Cardiac fibroblast (primary cell): ENCODE data around the gene WFDC1.

Source experiments
- DNase-seq, 2 donors: peaks; one replicate each; pipeline versions ENCODE4 v3.0.0 to v3.0.0-alpha.2; 2010; ENCODE audit warnings: low read depth in 2 of 2
- H3K4me3 ChIP-seq, 2 donors: replicated peaks in 1 of 2; 1 replicate in 1 of 2; 2 replicates in 1 of 2; pipeline ENCODE4 v1.5.1; 2011; ENCODE audit warnings: low read depth in 2 of 2, low read length in 2 of 2, mild to moderate bottlenecking in 2 of 2, moderate library complexity in 1 of 2
- TF ChIP-seq, protein P1 (sequence below): IDR thresholded peaks from one replicate; pipeline ENCODE4 v1.5.1; 2011; ENCODE audit warnings: low read depth, mild to moderate bottlenecking, low read length, inconsistent platforms

Gene WFDC1

DNA sequence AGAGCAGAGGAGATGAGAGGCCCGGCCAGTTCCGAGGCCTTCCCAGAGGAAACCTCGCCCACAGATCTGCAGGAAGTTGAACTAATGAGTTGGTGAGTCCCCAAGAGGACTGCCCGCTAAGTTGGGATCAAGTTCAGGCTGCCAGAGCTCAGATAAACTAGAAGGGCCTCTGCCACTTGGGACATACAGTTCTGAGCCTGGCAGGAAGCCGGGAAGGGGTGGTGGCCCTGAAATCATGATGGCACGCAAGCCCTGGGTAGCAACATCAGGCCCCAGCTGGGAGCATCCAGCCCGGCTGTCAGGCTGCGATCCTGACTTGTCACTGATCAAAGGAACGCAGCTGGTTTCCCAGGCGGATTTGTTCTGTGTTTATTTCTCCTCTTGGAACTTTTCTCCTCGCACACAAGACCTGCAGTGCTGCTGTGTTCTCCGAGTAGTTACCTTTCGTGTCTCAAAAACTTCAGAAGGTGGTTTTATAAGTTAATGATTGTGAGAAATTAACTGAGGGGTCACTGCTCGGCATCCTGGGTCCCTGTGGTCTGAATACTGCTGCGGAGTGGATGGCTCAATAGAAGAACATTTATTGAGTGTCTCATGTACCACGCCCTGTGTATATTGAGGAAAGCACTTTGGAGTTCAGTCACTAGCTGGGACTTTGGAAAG lies 8.0 kb upstream of the WFDC1 start:
- DNase-seq, result peak; percentile 52 to 68
- TF ChIP-seq, protein P1, sequence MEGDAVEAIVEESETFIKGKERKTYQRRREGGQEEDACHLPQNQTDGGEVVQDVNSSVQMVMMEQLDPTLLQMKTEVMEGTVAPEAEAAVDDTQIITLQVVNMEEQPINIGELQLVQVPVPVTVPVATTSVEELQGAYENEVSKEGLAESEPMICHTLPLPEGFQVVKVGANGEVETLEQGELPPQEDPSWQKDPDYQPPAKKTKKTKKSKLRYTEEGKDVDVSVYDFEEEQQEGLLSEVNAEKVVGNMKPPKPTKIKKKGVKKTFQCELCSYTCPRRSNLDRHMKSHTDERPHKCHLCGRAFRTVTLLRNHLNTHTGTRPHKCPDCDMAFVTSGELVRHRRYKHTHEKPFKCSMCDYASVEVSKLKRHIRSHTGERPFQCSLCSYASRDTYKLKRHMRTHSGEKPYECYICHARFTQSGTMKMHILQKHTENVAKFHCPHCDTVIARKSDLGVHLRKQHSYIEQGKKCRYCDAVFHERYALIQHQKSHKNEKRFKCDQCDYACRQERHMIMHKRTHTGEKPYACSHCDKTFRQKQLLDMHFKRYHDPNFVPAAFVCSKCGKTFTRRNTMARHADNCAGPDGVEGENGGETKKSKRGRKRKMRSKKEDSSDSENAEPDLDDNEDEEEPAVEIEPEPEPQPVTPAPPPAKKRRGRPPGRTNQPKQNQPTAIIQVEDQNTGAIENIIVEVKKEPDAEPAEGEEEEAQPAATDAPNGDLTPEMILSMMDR, result no peak
- no peak overlapping the region for H3K4me3 ChIP-seq

DNA sequence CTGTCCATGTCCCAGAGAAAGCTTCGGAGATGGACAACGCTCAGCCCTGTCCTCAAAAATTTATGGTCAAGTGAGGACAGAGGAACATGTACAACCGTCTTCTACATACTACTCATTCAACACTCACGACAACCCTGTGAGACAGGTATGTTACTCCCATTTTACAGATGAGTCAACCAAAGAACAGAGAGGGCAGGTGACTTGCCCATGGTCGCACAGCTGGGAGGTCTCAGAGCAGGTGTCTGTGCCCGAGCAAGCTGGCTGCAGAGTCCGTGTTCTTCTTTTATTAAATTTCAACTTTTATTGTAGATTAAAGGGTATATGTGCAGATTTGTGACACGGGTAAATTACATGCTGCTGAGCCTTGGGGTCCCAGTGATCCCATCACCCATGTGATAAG lies 5.8 kb upstream of the WFDC1 start:
- H3K4me3 ChIP-seq, result no peak overlapping the region
- no peak for DNase-seq
- TF ChIP-seq, protein P1, result no peak

DNA sequence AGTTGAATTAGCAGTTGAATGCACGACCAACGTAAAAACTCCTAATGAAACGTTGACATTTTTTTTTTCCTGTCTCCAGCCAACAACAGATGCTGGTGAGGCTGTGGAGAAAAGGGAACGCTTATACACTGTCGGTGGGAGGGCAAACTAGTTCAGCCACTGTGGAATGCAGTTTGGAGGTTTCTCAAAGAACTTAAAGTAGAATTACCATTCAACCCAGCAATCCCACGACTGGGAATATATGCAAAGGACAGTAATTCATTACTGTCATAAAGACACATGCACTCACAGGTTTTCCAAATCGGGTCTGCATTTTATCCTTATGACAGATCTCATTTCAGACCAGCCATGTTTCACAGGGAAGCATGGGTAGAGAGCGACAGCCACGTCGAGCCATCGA lies 3.5 kb upstream of the WFDC1 start:
- TF ChIP-seq, protein P1, result no peak
- no peak for DNase-seq
- H3K4me3 ChIP-seq, result no peak overlapping the region

DNA sequence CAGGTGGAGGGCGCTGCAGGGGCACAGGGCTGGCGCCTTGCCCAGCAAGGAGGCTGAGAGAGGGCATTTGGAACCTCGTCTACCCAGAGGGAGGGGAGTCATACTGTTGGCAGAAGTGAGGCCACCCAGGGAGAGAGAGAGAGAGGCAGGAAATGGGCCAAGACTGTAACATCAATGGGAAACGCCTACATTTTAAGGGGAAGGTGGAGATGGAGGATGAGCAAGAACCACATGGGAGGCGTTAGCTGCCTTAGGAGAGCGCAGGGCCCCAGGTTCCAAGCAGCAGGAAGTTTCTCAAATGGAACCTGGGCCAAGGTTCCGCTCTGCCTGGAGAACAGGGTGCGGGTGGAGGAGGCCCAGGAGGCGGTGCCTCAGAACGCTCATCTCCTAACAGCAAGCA lies 2.7 kb upstream of the WFDC1 start:
- TF ChIP-seq, protein P1, result no peak
- DNase-seq, result no peak
- no peak overlapping the region for H3K4me3 ChIP-seq

DNA sequence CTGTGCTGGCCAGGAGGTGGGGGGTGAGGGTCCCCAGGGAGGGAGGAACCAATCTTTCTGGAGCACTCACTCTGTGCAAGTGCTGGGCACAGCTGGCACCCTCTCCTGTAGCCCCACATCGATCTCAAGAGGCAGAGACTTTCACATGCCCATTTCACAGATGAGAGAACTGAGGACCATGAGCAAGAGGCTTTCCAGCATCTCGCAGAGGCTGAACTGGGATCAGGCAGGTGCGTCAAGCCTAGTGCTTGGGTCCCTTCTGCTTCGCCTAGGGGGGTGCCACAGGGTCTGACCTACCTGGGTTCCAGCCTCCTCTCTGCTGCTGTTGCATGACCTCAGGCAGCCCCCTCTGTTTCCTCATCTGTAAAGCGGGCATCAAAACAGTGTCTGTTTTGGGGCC lies 1.3 kb upstream of the WFDC1 start:
- no peak overlapping the region for H3K4me3 ChIP-seq
- TF ChIP-seq, protein P1, result no peak
- no peak for DNase-seq

DNA sequence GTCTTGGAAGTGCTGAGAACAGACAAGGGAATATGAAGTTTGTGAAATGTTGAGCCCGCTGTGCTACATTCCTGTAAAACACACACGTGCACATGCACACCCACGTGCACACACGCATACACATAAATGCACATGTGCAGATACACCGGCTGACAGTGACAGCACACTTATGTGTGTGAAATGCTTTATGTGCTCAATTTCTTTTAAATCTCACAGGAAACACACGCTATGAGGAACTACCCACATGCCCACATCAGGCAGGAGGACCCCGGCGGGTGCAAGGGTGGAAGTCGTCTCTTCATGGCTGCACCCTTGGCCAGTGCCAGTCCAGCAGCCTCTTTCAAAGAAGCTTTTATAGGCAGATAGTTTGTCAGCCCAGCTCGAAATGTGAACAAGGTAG lies 561 bp upstream of the WFDC1 start:
- TF ChIP-seq, protein P1, result no peak
- H3K4me3 ChIP-seq, result no peak overlapping the region
- no peak for DNase-seq
